Neuronal stem cell (in vitro differentiated cells): ENCODE data around the gene RBM11. TPM values are rescaled to one million over a fixed set of nuclear protein-coding genes. Genes with fewer than 3 reads are reported as not detected.
A peak's percentile ranks its signal among the peaks of the same experiment; 100 is the strongest.
"Not testable (repeated sequence)": the region's sequence is repeated elsewhere in the genome, so short reads cannot be mapped to it uniquely, and the experiment has no call there.

Source experiments
- DNase-seq: peaks from one replicate; pipeline ENCODE4 v3.0.0-alpha.2; 2013; ENCODE audit warnings: low spot score
- H2AFZ ChIP-seq: one replicate; pipeline ENCODE4 v1.6.1; 2013; ENCODE audit warnings: mild to moderate bottlenecking, low read length, inconsistent platforms
- H2AK5ac ChIP-seq: 2 replicates; pipeline ENCODE4 v1.6.1; 2013; ENCODE audit warnings: low read depth, mild to moderate bottlenecking, inconsistent platforms, low read length, moderate library complexity, mixed read lengths
- H2BK120ac ChIP-seq: 2 replicates; pipeline ENCODE4 v1.6.1; 2013; ENCODE audit warnings: low read depth, mild to moderate bottlenecking, inconsistent platforms, low read length, moderate library complexity, mixed read lengths
- H2BK12ac ChIP-seq: one replicate; pipeline ENCODE4 v1.6.1; 2013; ENCODE audit warnings: low read length, inconsistent platforms
- H2BK15ac ChIP-seq: 2 replicates; pipeline ENCODE4 v1.6.1; 2013; ENCODE audit warnings: mild to moderate bottlenecking, low read length, inconsistent platforms, mixed read lengths
- H2BK5ac ChIP-seq: one replicate; pipeline ENCODE4 v1.6.1; 2013; ENCODE audit warnings: inconsistent platforms, mild to moderate bottlenecking, low read length, moderate library complexity
- H3K14ac ChIP-seq: one replicate; pipeline ENCODE4 v1.6.1; 2013; ENCODE audit warnings: low read length, inconsistent platforms
- H3K18ac ChIP-seq: 2 replicates; pipeline ENCODE4 v1.6.1; 2013; ENCODE audit warnings: low read length, inconsistent platforms
- H3K23ac ChIP-seq: 2 replicates; pipeline ENCODE4 v1.6.1; 2013; ENCODE audit warnings: low read depth, mild to moderate bottlenecking, mixed read lengths, low read length, inconsistent platforms; ENCODE audit not compliant: poor library complexity
- H3K27ac ChIP-seq: replicated peaks from 3 replicates; pipeline ENCODE4 v1.5.1; 2013; ENCODE audit warnings: low read length, inconsistent platforms
- H3K27me3 ChIP-seq, 3 experiments: 2 replicates each; pipeline ENCODE4 v1.6.1; 2013; ENCODE audit warnings: low read length in 3 of 3, mild to moderate bottlenecking in 2 of 3, inconsistent platforms in 1 of 3, low read depth in 1 of 3, mixed read lengths in 1 of 3, moderate library complexity in 1 of 3; ENCODE audit not compliant: control insufficient read depth in 3 of 3, insufficient read depth in 3 of 3
- H3K36me3 ChIP-seq, 2 donors: replicated peaks in 1 of 2; 2 replicates each; pipeline ENCODE4 v1.6.1; 2013; ENCODE audit warnings: low read length in 2 of 2; ENCODE audit not compliant: control insufficient read depth in 2 of 2, insufficient read depth in 2 of 2
- H3K4ac ChIP-seq: 2 replicates; pipeline ENCODE4 v1.6.1; 2013; ENCODE audit warnings: inconsistent platforms, mild to moderate bottlenecking, low read length, moderate library complexity
- H3K4me1 ChIP-seq, 2 donors: 1 replicate in 1 of 2; 2 replicates in 1 of 2; pipeline ENCODE4 v1.6.1; 2013; ENCODE audit warnings: low read length in 2 of 2, low read depth in 1 of 2; ENCODE audit not compliant: control insufficient read depth in 2 of 2, insufficient read depth in 1 of 2
- H3K4me2 ChIP-seq: one replicate; pipeline ENCODE4 v1.6.1; 2013; ENCODE audit warnings: mild to moderate bottlenecking, low read length, inconsistent platforms; ENCODE audit not compliant: insufficient read depth, poor library complexity, severe bottlenecking
- H3K4me3 ChIP-seq, 2 donors: 2 replicates each; pipeline ENCODE4 v1.5.1; 2013; ENCODE audit warnings: low read length in 2 of 2, mild to moderate bottlenecking in 2 of 2, inconsistent platforms in 1 of 2, moderate library complexity in 1 of 2
- H3K79me1 ChIP-seq: one replicate; pipeline ENCODE4 v1.6.1; 2013; ENCODE audit warnings: low read depth, mild to moderate bottlenecking, inconsistent platforms, low read length, moderate library complexity
- H3K9ac ChIP-seq: one replicate; pipeline ENCODE4 v1.6.1; 2013; ENCODE audit warnings: mild to moderate bottlenecking, low read depth, low read length, inconsistent platforms; ENCODE audit not compliant: poor library complexity
- H3K9me3 ChIP-seq, 2 donors: replicated peaks in 1 of 2; 2 replicates each; pipeline versions ENCODE3 to v1.6.1; 2013; ENCODE audit warnings: low read length in 2 of 2, mild to moderate bottlenecking in 2 of 2, inconsistent platforms in 1 of 2, low read depth in 1 of 2, mixed read lengths in 1 of 2, moderate library complexity in 1 of 2; ENCODE audit not compliant: control insufficient read depth in 2 of 2, insufficient read depth in 1 of 2
- H4K8ac ChIP-seq: one replicate; pipeline ENCODE4 v1.6.1; 2013; ENCODE audit warnings: low read depth, mild to moderate bottlenecking, inconsistent platforms, low read length, moderate library complexity
- H4K91ac ChIP-seq: one replicate; pipeline ENCODE4 v1.6.1; 2013; ENCODE audit warnings: low read length, low read depth, mild to moderate bottlenecking, inconsistent platforms; ENCODE audit not compliant: poor library complexity
- WGBS, 2 donors: extraction: QIAGEN DNeasy Blood & Tissue Kit; methylation state at CpG; one replicate each; pipeline ENCODE4 v1.1.7; 2013; ENCODE audit warnings: missing lambda C conversion rate in 2 of 2, mixed read lengths in 1 of 2; ENCODE audit not compliant: insufficient read length in 2 of 2, insufficient replicate concordance in 1 of 2; ENCODE audit errors: extremely low coverage in 2 of 2; 5-methylcytosine and 5-hydroxymethylcytosine counted together
- polyA plus RNA-seq, 2 experiments: library from polyadenylated mRNA; stranded (reverse); fragments of 200-250 nt; gene quantifications; one replicate each; pipeline ENCODE4 v1.2.3, GENCODE V29; 2013

The RBM11 gene, protein sequence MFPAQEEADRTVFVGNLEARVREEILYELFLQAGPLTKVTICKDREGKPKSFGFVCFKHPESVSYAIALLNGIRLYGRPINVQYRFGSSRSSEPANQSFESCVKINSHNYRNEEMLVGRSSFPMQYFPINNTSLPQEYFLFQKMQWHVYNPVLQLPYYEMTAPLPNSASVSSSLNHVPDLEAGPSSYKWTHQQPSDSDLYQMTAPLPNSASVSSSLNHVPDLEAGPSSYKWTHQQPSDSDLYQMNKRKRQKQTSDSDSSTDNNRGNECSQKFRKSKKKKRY
- 3.3 TPM for polyA plus RNA-seq (2013, experiment 1 of 2)
- 3.4 TPM for polyA plus RNA-seq (2013, experiment 2 of 2)

GRCh38 chr21:14215971-14216641, at the start of gene RBM11:
Gene RBM11 (plus strand): TSS chr21:14216157. CDS start chr21:14216187, 30 bp downstream.
- peak; percentile 82 for DNase-seq
- peak within 1 kb of the TSS; percentile 63 for H3K4me2 ChIP-seq

GRCh38 chr21:14166463-14167223, 49.3 kb upstream of the RBM11 start:
- H3K4ac ChIP-seq, H3K9me3 ChIP-seq, H3K9ac ChIP-seq, H3K23ac ChIP-seq, H3K4me3 ChIP-seq, H2AK5ac ChIP-seq, H3K27me3 ChIP-seq, H3K14ac ChIP-seq, H2BK12ac ChIP-seq, H2BK15ac ChIP-seq, H2BK120ac ChIP-seq, H3K27ac ChIP-seq, H2BK5ac ChIP-seq, H2AFZ ChIP-seq, H3K79me1 ChIP-seq, H3K18ac ChIP-seq, H3K4me2 ChIP-seq, H4K8ac ChIP-seq, H4K91ac ChIP-seq, H3K36me3 ChIP-seq, H3K4me1 ChIP-seq, DNase-seq: not testable (repeated sequence)
- whole genome bisulfite sequencing, 2 donors, result no CpG with 5 or more reads among the region's 16 CpGs

More at GRCh38 chr21:14215971-14216641, at the start of gene RBM11:
- Histone ChIP-seq H3K27ac (no peak within 1 kb of the TSS), H3K79me1 (no peaks in the 10 kb centered on the region), H2BK120ac (no peak within 1 kb of the TSS), H3K4me1 (peaks cover 0 to 2% of the 10 kb centered on the region in 2 donors), H2AK5ac (no peak within 1 kb of the TSS), H2AFZ (peak within 1 kb of the TSS; percentile 100), H3K4ac (no peak within 1 kb of the TSS), H2BK12ac (no peak within 1 kb of the TSS), H4K8ac (no peak within 1 kb of the TSS), H2BK5ac (no peak within 1 kb of the TSS), H3K23ac (no peak within 1 kb of the TSS), H4K91ac (no peak within 1 kb of the TSS), H3K18ac (peak within 1 kb of the TSS; percentile 72), H3K4me3 (peak within 1 kb of the TSS; percentile 66 to 84), H3K27me3 (peaks cover 0 to 46% (median 9%) of the 10 kb centered on the region in 3 experiments), H3K14ac (no peak within 1 kb of the TSS), H3K36me3 (no peaks in the 10 kb centered on the region), H3K9me3 (no peaks in the 10 kb centered on the region), H3K9ac (peak within 1 kb of the TSS; percentile 86), H2BK15ac (no peak within 1 kb of the TSS)
- no CpG with 5 or more reads among the region's 55 CpGs for WGBS, 2 donors

DNA sequence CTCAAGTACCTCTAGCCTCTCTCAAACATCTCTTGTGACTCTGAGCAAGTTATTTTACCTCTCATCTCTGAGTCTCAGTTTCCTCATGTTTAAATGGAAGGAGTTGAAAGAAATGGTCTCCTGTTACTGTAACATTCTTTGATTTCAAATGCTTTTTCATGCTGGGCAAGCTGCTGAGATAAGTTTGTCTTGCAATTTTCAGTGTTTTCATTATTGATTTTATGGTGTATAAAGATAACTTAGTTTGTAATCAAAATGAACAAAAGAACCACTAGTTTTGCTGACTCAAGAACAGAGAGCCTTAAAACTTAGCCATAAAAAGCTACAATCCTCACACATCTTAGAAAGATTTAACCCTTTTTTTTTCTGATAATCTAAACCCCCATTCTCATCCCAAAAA, 9.7 kb upstream of the RBM11 start:
- Histone ChIP-seq H3K27me3 (peaks cover 0 to 30% (median 0%) of the 10 kb centered on the region in 3 experiments), H3K4me3 (no peak overlapping the region), H3K23ac (no peak overlapping the region), H3K9ac (no peak overlapping the region), H3K18ac (no peak overlapping the region), H3K14ac (no peak overlapping the region), H2BK15ac (no peak overlapping the region), H2BK120ac (no peak overlapping the region), H3K4ac (no peak overlapping the region), H2BK5ac (no peak overlapping the region), H3K4me2 (no peak overlapping the region), H2BK12ac (no peak overlapping the region), H3K27ac (no peak overlapping the region), H3K9me3 (no peaks in the 10 kb centered on the region), H3K79me1 (no peaks in the 10 kb centered on the region), H3K36me3 (no peaks in the 10 kb centered on the region), H2AFZ (no peak overlapping the region), H4K91ac (no peak overlapping the region), H4K8ac (no peak overlapping the region), H3K4me1 (no peaks in the 10 kb centered on the region), H2AK5ac (no peak overlapping the region)
- DNase-seq, result no peak

- no peak within 1 kb of the TSS for H3K4ac ChIP-seq
- H3K4me1 ChIP-seq, result no peaks in the 10 kb centered on the region
- no peak within 1 kb of the TSS for H3K4me2 ChIP-seq
- no peak within 1 kb of the TSS for H2BK5ac ChIP-seq
- H3K27me3 ChIP-seq, result peaks cover 0 to 57% (median 0%) of the 10 kb centered on the region in 3 experiments
- no peak within 1 kb of the TSS for H2AK5ac ChIP-seq
- H2AFZ ChIP-seq, result no peak within 1 kb of the TSS
- DNase-seq, result no peak
- H3K79me1 ChIP-seq, result no peaks in the 10 kb centered on the region
- H3K36me3 ChIP-seq, result no peaks in the 10 kb centered on the region
- no peaks in the 10 kb centered on the region for H3K9me3 ChIP-seq
- no peak within 1 kb of the TSS for H3K14ac ChIP-seq
- H2BK12ac ChIP-seq, result no peak within 1 kb of the TSS
- H2BK120ac ChIP-seq, result no peak within 1 kb of the TSS
- no CpG with 5 or more reads among the region's 1 CpG for WGBS, 2 donors
- no peak within 1 kb of the TSS for H3K27ac ChIP-seq
- no peak within 1 kb of the TSS for H3K23ac ChIP-seq
- no peak within 1 kb of the TSS for H3K9ac ChIP-seq
- no peak within 1 kb of the TSS for H3K4me3 ChIP-seq
- no peak within 1 kb of the TSS for H3K18ac ChIP-seq
- no peak within 1 kb of the TSS for H4K91ac ChIP-seq
- no peak within 1 kb of the TSS for H2BK15ac ChIP-seq
- H4K8ac ChIP-seq, result no peak within 1 kb of the TSS
Observed at GRCh38 chr21:14210738-14211137, 5.2 kb upstream of the RBM11 start, which contains the start of gene LIPI. Gene LIPI (minus strand): TSS chr21:14210955. CDS start chr21:14210845, 110 bp downstream.
